H1 (cell line): ENCODE results near the gene CPPED1. TPM values are rescaled to one million over a fixed set of nuclear protein-coding genes. Genes with fewer than 3 reads are reported as not detected.

ENCODE experiments used
- CTCF ChIA-PET: fragments of 300-600 bp; sonication (Branson Sonifier 250); formaldehyde crosslinking; loops from one replicate; lab custom pipeline; 2021; ENCODE audit not compliant: partially characterized antibody; lab: Charles Lee
- POLR2A ChIA-PET: fragments of 300-600 bp; sonication (Branson Sonifier 250); formaldehyde crosslinking; loops from one replicate; lab custom pipeline; 2021; ENCODE audit warnings: inconsistent platforms; ENCODE audit not compliant: partially characterized antibody; lab: Charles Lee
- DNase-seq, 2 experiments: peaks; one replicate each; pipeline versions ENCODE4 v3.0.0 to v3.0.0-alpha.2; 2010 to 2022; ENCODE audit warnings: low spot score in 2 of 2, low read depth in 1 of 2, mixed read lengths in 1 of 2
- FAIRE-seq: peaks from 2 replicates; lab custom pipeline; 2011; peaks lifted over from hg19 to GRCh38; lab: Jason Lieb, UNC
- H2AFZ ChIP-seq: 2 replicates; pipeline ENCODE4 v1.8.1; 2012; ENCODE audit warnings: low read length, inconsistent platforms
- H2AK5ac ChIP-seq: 2 replicates; pipeline ENCODE4 v1.6.1; 2013; ENCODE audit warnings: low read depth, low read length
- H2BK120ac ChIP-seq: replicated peaks from 2 replicates; pipeline ENCODE3; 2013; ENCODE audit warnings: low read depth, low read length, inconsistent platforms
- H2BK12ac ChIP-seq: 2 replicates; pipeline ENCODE4 v1.6.1; 2013; ENCODE audit warnings: low read depth, low read length
- H2BK15ac ChIP-seq: 2 replicates; pipeline ENCODE4 v1.6.1; 2013; ENCODE audit warnings: low read length
- H2BK20ac ChIP-seq: 2 replicates; pipeline ENCODE4 v1.6.1; 2013; ENCODE audit warnings: low read length
- H2BK5ac ChIP-seq: 2 replicates; pipeline ENCODE4 v1.6.1; 2013; ENCODE audit warnings: low read depth, low read length
- H3K14ac ChIP-seq: 2 replicates; pipeline ENCODE4 v1.6.1; 2013; ENCODE audit warnings: inconsistent platforms; ENCODE audit not compliant: insufficient read length
- H3K18ac ChIP-seq: 2 replicates; pipeline ENCODE4 v1.6.1; 2013; ENCODE audit warnings: low read length; ENCODE audit errors: extremely low read depth
- H3K23ac ChIP-seq: 2 replicates; pipeline ENCODE4 v1.6.1; 2013; ENCODE audit warnings: inconsistent platforms; ENCODE audit not compliant: insufficient read length
- H3K23me2 ChIP-seq: 2 replicates; pipeline ENCODE4 v1.6.1; 2013; ENCODE audit warnings: low read depth, low read length
- H3K27ac ChIP-seq: 2 replicates; pipeline ENCODE4 v1.6.1; 2011; ENCODE audit warnings: low read depth, low read length, inconsistent platforms
- H3K27me3 ChIP-seq, 4 experiments: replicated peaks in 1 of 4; 1 replicate in 1 of 4; 2 replicates in 3 of 4; pipeline versions ENCODE4 v1.6.1 to v1.8.1; 2011 to 2013; ENCODE audit warnings: low read length in 3 of 4, mild to moderate bottlenecking in 3 of 4, inconsistent platforms in 2 of 4, mixed read lengths in 2 of 4, moderate library complexity in 1 of 4; ENCODE audit not compliant: control insufficient read depth in 3 of 4, insufficient read depth in 3 of 4; ENCODE audit errors: extremely low read depth in 1 of 4
- H3K36me3 ChIP-seq, 4 experiments: 2 replicates each; pipeline versions ENCODE4 v1.6.1 to v1.8.1; 2011 to 2013; ENCODE audit warnings: mild to moderate bottlenecking in 4 of 4, low read length in 3 of 4, moderate library complexity in 2 of 4, control low read depth in 1 of 4, inconsistent platforms in 1 of 4; ENCODE audit not compliant: insufficient read depth in 4 of 4, control insufficient read depth in 2 of 4
- H3K4ac ChIP-seq: replicated peaks from 2 replicates; pipeline ENCODE3; 2013; ENCODE audit warnings: low read length, low read depth, mixed read lengths, inconsistent platforms; ENCODE audit not compliant: insufficient read length
- H3K4me1 ChIP-seq, 4 experiments: replicated peaks in 1 of 4; 1 replicate in 1 of 4; 2 replicates in 3 of 4; pipeline versions ENCODE4 v1.6.1 to v1.8.1; 2011 to 2013; ENCODE audit warnings: low read length in 3 of 4, inconsistent platforms in 2 of 4, mixed read lengths in 1 of 4; ENCODE audit not compliant: insufficient read depth in 4 of 4, control insufficient read depth in 3 of 4
- H3K4me2 ChIP-seq, 2 experiments: 2 replicates each; pipeline versions ENCODE4 v1.6.1 to v1.8.1; 2011 to 2013; ENCODE audit warnings: low read depth in 2 of 2, low read length in 2 of 2, control low read depth in 1 of 2, inconsistent platforms in 1 of 2, mild to moderate bottlenecking in 1 of 2; ENCODE audit not compliant: insufficient read depth in 1 of 2
- H3K4me3 ChIP-seq, 4 experiments: fragments of 200-600, 300-600 bp in 1 of 4; sonication (generic), shearing (Covaris generic), sonication (Bioruptor Twin) in 1 of 4; 2 replicates each; pipeline versions ENCODE4 v1.5.1 to v1.8.1; 2011 to 2016; ENCODE audit warnings: low read length in 4 of 4, low read depth in 3 of 4, control low read depth in 2 of 4, inconsistent platforms in 2 of 4, mild to moderate bottlenecking in 2 of 4, mixed read lengths in 1 of 4, moderate library complexity in 1 of 4; ENCODE audit not compliant: insufficient read depth in 2 of 4; ENCODE audit errors: extremely low read depth in 1 of 4
- H3K56ac ChIP-seq: replicated peaks from 2 replicates; pipeline ENCODE3; 2013; ENCODE audit warnings: low read depth, mild to moderate bottlenecking, mixed read lengths, low read length, inconsistent platforms; ENCODE audit not compliant: insufficient read length
- H3K79me1 ChIP-seq: 2 replicates; pipeline ENCODE4 v1.6.1; 2013; ENCODE audit warnings: low read depth, low read length, control low read depth
- H3K79me2 ChIP-seq, 2 experiments: 2 replicates each; pipeline versions ENCODE4 v1.6.1 to v1.8.1; 2012 to 2013; ENCODE audit warnings: low read length in 2 of 2, mild to moderate bottlenecking in 2 of 2, inconsistent platforms in 1 of 2; ENCODE audit not compliant: insufficient read depth in 2 of 2, control insufficient read depth in 1 of 2
- H3K9ac ChIP-seq, 4 experiments: replicated peaks in 1 of 4; 1 replicate in 1 of 4; 2 replicates in 3 of 4; pipeline versions ENCODE4 v1.6.1 to v1.8.1; 2011 to 2013; ENCODE audit warnings: low read depth in 3 of 4, low read length in 3 of 4, control low read depth in 2 of 4, mild to moderate bottlenecking in 2 of 4, moderate library complexity in 2 of 4, inconsistent platforms in 1 of 4; ENCODE audit errors: extremely low read depth in 1 of 4
- H3K9me3 ChIP-seq, 2 experiments: 2 replicates each; pipeline versions ENCODE4 v1.6.1 to v1.8.1; 2012 to 2013; ENCODE audit warnings: mild to moderate bottlenecking in 2 of 2, moderate library complexity in 2 of 2, control low read depth in 1 of 2, inconsistent platforms in 1 of 2, low read depth in 1 of 2, low read length in 1 of 2, mixed read lengths in 1 of 2; ENCODE audit not compliant: insufficient read depth in 2 of 2
- H4K20me1 ChIP-seq, 2 experiments: replicated peaks in 1 of 2; 2 replicates each; pipeline versions ENCODE3 to v1.8.1; 2011 to 2013; ENCODE audit warnings: inconsistent platforms in 2 of 2, low read length in 2 of 2, mild to moderate bottlenecking in 1 of 2; ENCODE audit not compliant: insufficient read depth in 2 of 2, control insufficient read depth in 1 of 2
- H4K5ac ChIP-seq: 2 replicates; pipeline ENCODE4 v1.6.1; 2013; ENCODE audit warnings: low read length, low read depth, mixed read lengths, inconsistent platforms; ENCODE audit not compliant: insufficient read length
- H4K8ac ChIP-seq: 2 replicates; pipeline ENCODE4 v1.8.0; 2013; ENCODE audit warnings: mild to moderate bottlenecking, moderate library complexity, low read length, inconsistent platforms; ENCODE audit not compliant: insufficient read depth; ENCODE audit errors: extremely low read depth
- H4K91ac ChIP-seq: replicated peaks from 2 replicates; pipeline ENCODE3; 2013; ENCODE audit warnings: low read length, mixed read lengths, inconsistent platforms; ENCODE audit not compliant: insufficient read length
- ATF3 ChIP-seq: IDR thresholded peaks from 2 replicates; pipeline ENCODE4 v1.6.1; 2011; ENCODE audit warnings: low read depth, mild to moderate bottlenecking, low read length; ENCODE audit not compliant: insufficient read depth
- JUND ChIP-seq: IDR thresholded peaks from 2 replicates; pipeline ENCODE4 v1.6.1; 2011; ENCODE audit warnings: mild to moderate bottlenecking, improper control_type of control experiment, low read length
- MAFK ChIP-seq: IDR thresholded peaks from 2 replicates; pipeline ENCODE4 v1.6.1; 2012; ENCODE audit warnings: low read depth, mild to moderate bottlenecking, improper control_type of control experiment, low read length
- PHF8 ChIP-seq: fragments of 200-600 bp; sonication (generic); conservative IDR thresholded peaks from 2 replicates; pipeline ENCODE4 v1.7.1; 2012; ENCODE audit warnings: low read depth, mild to moderate bottlenecking, inconsistent platforms, low read length, moderate library complexity
- whole genome bisulfite sequencing, 2 experiments: shearing (Covaris generic) in 1 of 2; methylation state at CpG; one replicate each; pipeline versions ENCODE4 v1.1.6 to v1.1.7; 2013 to 2015; ENCODE audit warnings: low lambda C conversion rate in 2 of 2, mixed read lengths in 2 of 2, inconsistent platforms in 1 of 2, low coverage in 1 of 2, missing lambda C conversion rate in 1 of 2; ENCODE audit not compliant: insufficient replicate concordance in 2 of 2, insufficient coverage in 1 of 2, insufficient read length in 1 of 2; ENCODE audit errors: extremely low coverage in 1 of 2, missing lambda C conversion rate in 1 of 2; 5-methylcytosine and 5-hydroxymethylcytosine counted together
- polyA plus RNA-seq, 7 experiments: library from polyadenylated mRNA; depleted of rRNA in 3 of 7; stranded (reverse) in 5 of 7; unstranded in 2 of 7; fragments of >200 nt in 5 of 7; fragments of 200-250 nt in 2 of 7; gene quantifications; 1 replicate in 5 of 7; 2 replicates in 1 of 7; 4 replicates in 1 of 7; pipeline versions ENCODE4 v1.2.1 to v1.2.3, GENCODE V29; 2011 to 2013; ENCODE audit warnings: missing spikeins in 2 of 7, mixed read lengths in 2 of 7
- total RNA-seq: library from RNA; stranded (reverse); fragmentation: NEBNext Ultra II Directional; extraction: Animal tissue kit (Norgen Biotek cat#: 25700); gene quantifications from 2 replicates; pipeline ENCODE4 v1.2.1, GENCODE V29; 2021

Gene CPPED1
- total and polyA plus RNA-seq, 2 of the 8 experiments (the other 6 are each of a cell fraction or from before 2014, with no cell fraction given): 3.5 to 11.2 TPM

- no peak overlapping the region for H4K8ac ChIP-seq
- no peak overlapping the region for H3K27ac ChIP-seq
- no peak overlapping the region for H2BK15ac ChIP-seq
- FAIRE-seq: no peak
- POLR2A ChIA-PET: no interaction called here
- no peaks in the 10 kb centered on the region for H3K79me2 ChIP-seq
- H3K4me2 ChIP-seq: peak overlapping the region; percentile 45 to 55; a peak in 2 of 4 replicates
- H3K9me3 ChIP-seq: no peaks in the 10 kb centered on the region
- H2AK5ac ChIP-seq: no peak overlapping the region
- H2BK20ac ChIP-seq: no peak overlapping the region
- no peaks in the 10 kb centered on the region for H3K36me3 ChIP-seq
- CTCF ChIA-PET: interaction anchor here (0.7 to 1.8 kb wide), 2 partner anchors 10 to 106 kb away, joined by 3 to 6 read pairs; no protein-coding TSS in a partner anchor
- H4K20me1 ChIP-seq: no peaks in the 10 kb centered on the region
- H3K23ac ChIP-seq: no peak overlapping the region
- no peak overlapping the region for H3K14ac ChIP-seq
- H4K5ac ChIP-seq: no peak overlapping the region
- WGBS, 2 experiments: 41% methylated on average over 3 of the region's 3 CpGs; no CpG with 5 or more reads in 1 of the 2 experiments
- no peak overlapping the region for H3K56ac ChIP-seq
- H3K27me3 ChIP-seq: no peaks in the 10 kb centered on the region
- peaks cover 0 to 4% (median 3%) of the 10 kb centered on the region in 4 experiments; a peak in 4 of 7 replicates for H3K4me1 ChIP-seq
- H2BK5ac ChIP-seq: no peak overlapping the region
- H3K18ac ChIP-seq: no peak overlapping the region
- no peak overlapping the region for H3K4ac ChIP-seq
- H2BK12ac ChIP-seq: 0 out of 2 replicates have a peak overlapping the region, but pooled peaks have one; percentile 69
- peak overlapping the region in 1 of 4 experiments; percentile 23; a peak in 2 of 8 replicates for H3K4me3 ChIP-seq
- no peak for TF ChIP-seq PHF8
- TF ChIP-seq MAFK: no peak
- TF ChIP-seq ATF3: peak; percentile 7; the same call in 1 of the 2 replicates
- peak; percentile 77; the same call in 1 of the 2 replicates for TF ChIP-seq JUND
- H4K91ac ChIP-seq: no peak overlapping the region
- H3K79me1 ChIP-seq: no peaks in the 10 kb centered on the region
- no peaks in the 10 kb centered on the region for H3K23me2 ChIP-seq
- no peak overlapping the region for H2AFZ ChIP-seq
- DNase-seq: no peak
- no peak overlapping the region for H2BK120ac ChIP-seq
- no peak overlapping the region for H3K9ac ChIP-seq
Observed at GRCh38 chr16:12679660-12680272, 123.9 kb downstream of the CPPED1 start.
